Measurements from ENCODE around the gene HBG2. TPM values are rescaled to one million over a fixed set of nuclear protein-coding genes. Genes with fewer than 3 reads are reported as not detected.

HBG2 gene
- total and polyA plus RNA-seq, 2 experiments from 2014 or later, result not detected

GRCh38 chr11:5266609-5267008 is 12.0 kb upstream of the HBG2 start:
- Mint-ChIP-seq H3K9me3 (peaks cover 4% of the 10 kb centered on the region; the same call in 2 of the 3 replicates), H3K4me3 (no peak overlapping the region), H3K27me3 (ENCODE audit: insufficient read depth, low read depth, poor library complexity) (peaks cover 2% of the 10 kb centered on the region), H3K27ac (no peak overlapping the region), H3K4me1 (peaks cover 5% of the 10 kb centered on the region; the same call in 2 of the 3 replicates), H3K36me3 (ENCODE audit: low read depth) (no peaks in the 10 kb centered on the region)
- Histone ChIP-seq H3K9me2 (ENCODE audit: insufficient read depth) (no peaks in the 10 kb centered on the region), H3K4me3 (no peak overlapping the region), H3K4me1 (ENCODE audit: insufficient read depth) (no peaks in the 10 kb centered on the region), H3F3A (replicated peaks; ENCODE audit: low read depth) (no peaks in the 10 kb centered on the region), H4K20me1 (replicated peaks; ENCODE audit: insufficient read depth) (no peaks in the 10 kb centered on the region), H3K79me2 (replicated peaks; ENCODE audit: insufficient read depth) (no peaks in the 10 kb centered on the region), H3K4me2 (no peak overlapping the region), H2AFZ (no peak overlapping the region), H3K36me3 (ENCODE audit: insufficient read depth) (no peaks in the 10 kb centered on the region), H3K27ac (ENCODE audit: low read depth) (no peak overlapping the region), H3K27me3 (ENCODE audit: insufficient read depth) (no peaks in the 10 kb centered on the region)
- no peak for DNase-seq (ENCODE audit: low spot score)
- no peak for ATAC-seq
- TF ChIP-seq ETS1 (IDR thresholded peaks at IDR 0.05) (no peak), POLR2AphosphoS5 (IDR thresholded peaks at IDR 0.05; ENCODE audit: low read depth) (no peak), EZH2phosphoT487 (IDR thresholded peaks at IDR 0.05; ENCODE audit: unreplicated experiment) (no peak), NANOG (IDR thresholded peaks at IDR 0.05; ENCODE audit: borderline replicate concordance) (no peak), STAT1 (IDR thresholded peaks at IDR 0.05; ENCODE audit: unreplicated experiment) (no peak), REST (IDR thresholded peaks at IDR 0.05; ENCODE audit: unreplicated experiment) (no peak), ZNF331 (CRISPR knock-in tag; IDR thresholded peaks at IDR 0.05; ENCODE audit: low read depth) (no peak), JUNB (IDR thresholded peaks at IDR 0.05; ENCODE audit: unreplicated experiment) (no peak)

- Histone ChIP-seq H3K4me1 (ENCODE audit: insufficient read depth) (no peaks in the 10 kb centered on the region), H3K9me2 (ENCODE audit: insufficient read depth) (no peaks in the 10 kb centered on the region), H2AFZ (no peak overlapping the region), H4K20me1 (replicated peaks; ENCODE audit: insufficient read depth) (no peaks in the 10 kb centered on the region), H3K4me2 (no peak overlapping the region), H3F3A (replicated peaks; ENCODE audit: low read depth) (no peaks in the 10 kb centered on the region), H3K4me3 (no peak overlapping the region), H3K27ac (ENCODE audit: low read depth) (no peak overlapping the region), H3K79me2 (replicated peaks; ENCODE audit: insufficient read depth) (no peaks in the 10 kb centered on the region), H3K27me3 (ENCODE audit: insufficient read depth) (no peaks in the 10 kb centered on the region), H3K36me3 (ENCODE audit: insufficient read depth) (no peaks in the 10 kb centered on the region)
- ATAC-seq, result no peak
- Mint-ChIP-seq H3K27ac (no peak overlapping the region), H3K9me3 (peaks cover 4% of the 10 kb centered on the region; the same call in 2 of the 3 replicates), H3K36me3 (ENCODE audit: low read depth) (no peaks in the 10 kb centered on the region), H3K4me3 (no peak overlapping the region), H3K27me3 (ENCODE audit: insufficient read depth, low read depth, poor library complexity) (peaks cover 2% of the 10 kb centered on the region), H3K4me1 (peaks cover 5% of the 10 kb centered on the region; the same call in 2 of the 3 replicates)
- TF ChIP-seq STAT1 (IDR thresholded peaks at IDR 0.05; ENCODE audit: unreplicated experiment) (no peak), EZH2 (IDR thresholded peaks at IDR 0.05; ENCODE audit: low read depth, unreplicated experiment) (no peak), REST (IDR thresholded peaks at IDR 0.05; ENCODE audit: unreplicated experiment) (no peak), CREB1 (CRISPR knock-in tag; IDR thresholded peaks at IDR 0.05; ENCODE audit: low read depth) (no peak), JUNB (IDR thresholded peaks at IDR 0.05; ENCODE audit: unreplicated experiment) (no peak), ETS1 (IDR thresholded peaks at IDR 0.05) (no peak), EZH2phosphoT487 (IDR thresholded peaks at IDR 0.05; ENCODE audit: unreplicated experiment) (no peak)
- DNase-seq (ENCODE audit: low spot score), result no peak
Measured at GRCh38 chr11:5265832-5266231, 11.3 kb upstream of the HBG2 start.

Measured in GM23338 (cell line).